GM18861 (cell line): ENCODE data around the gene TPRKB.
"Not testable (repeated sequence)": the region's sequence is repeated elsewhere in the genome, so short reads cannot be mapped to it uniquely, and the experiment has no call there.

Experiments
- ATAC-seq: cut with Tn5 transposase; IDR thresholded peaks from one replicate; pipeline ENCODE4 v1.9.1; 2021; ENCODE audit not compliant: unreplicated experiment

The TPRKB gene

DNA sequence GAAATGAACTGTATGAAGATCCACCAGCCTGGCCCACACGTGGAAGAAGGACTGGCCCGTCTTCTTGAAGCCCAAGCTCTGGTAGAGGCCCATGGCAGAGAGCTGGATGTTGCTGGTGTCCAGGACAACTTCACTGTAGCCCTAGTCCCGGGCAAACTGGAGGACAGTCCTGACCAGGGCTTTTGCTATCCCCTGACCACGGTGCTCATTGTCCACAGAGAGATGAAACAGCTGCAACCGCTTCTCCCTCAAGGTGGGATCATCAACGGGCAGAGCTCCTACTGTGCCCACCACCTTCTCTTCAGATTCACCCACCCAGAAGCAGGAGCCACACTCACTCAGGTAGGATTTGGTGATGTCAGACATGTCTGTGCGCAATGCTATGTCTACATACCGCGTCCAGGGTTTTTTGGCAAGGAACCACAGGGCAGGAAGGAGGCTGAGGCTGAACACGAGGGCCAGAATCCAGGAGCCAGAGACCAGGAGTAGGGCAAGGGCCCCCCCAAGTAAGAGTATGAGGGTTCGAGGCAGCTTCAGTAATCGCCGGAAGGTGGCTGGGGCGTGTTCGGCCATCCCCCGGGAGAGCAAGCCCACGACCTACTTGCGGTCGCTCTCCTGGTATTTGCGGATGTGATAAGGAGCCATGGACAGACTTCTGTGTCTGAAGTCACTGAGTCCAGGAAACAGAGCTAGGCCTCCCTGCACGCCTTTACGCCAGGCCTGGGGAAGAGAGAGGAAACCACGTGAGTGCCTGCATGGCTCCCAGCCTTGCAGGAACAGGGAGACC lies 36.3 kb downstream of the TPRKB start:
- no peak for ATAC-seq

GRCh38 chr2:73700131-73700611 lies 37.0 kb downstream of the TPRKB start:
- ATAC-seq = no peak

DNA sequence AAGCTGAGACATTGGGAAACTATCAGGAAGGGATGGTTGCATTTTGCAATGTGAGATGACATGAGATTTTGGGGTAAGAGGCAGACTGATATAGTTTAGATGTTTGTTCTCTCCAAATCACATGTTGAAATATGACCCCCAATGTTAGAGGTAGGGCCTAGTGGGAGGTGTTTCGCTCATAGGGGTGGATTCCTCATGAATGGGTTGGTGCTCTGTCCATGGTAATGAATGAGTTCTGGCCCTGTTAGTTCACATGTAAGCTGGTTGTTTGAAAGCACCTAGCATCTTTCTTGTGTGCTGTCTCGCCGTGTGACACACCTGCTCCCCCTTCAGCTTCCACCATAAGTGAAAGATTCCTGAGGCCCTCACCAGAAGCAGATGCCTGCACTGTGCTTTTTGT lies 37.7 kb downstream of the TPRKB start:
- no peak for ATAC-seq

- no peak for ATAC-seq
Measured at GRCh38 chr2:73698101-73698500, 39.0 kb downstream of the TPRKB start.

DNA sequence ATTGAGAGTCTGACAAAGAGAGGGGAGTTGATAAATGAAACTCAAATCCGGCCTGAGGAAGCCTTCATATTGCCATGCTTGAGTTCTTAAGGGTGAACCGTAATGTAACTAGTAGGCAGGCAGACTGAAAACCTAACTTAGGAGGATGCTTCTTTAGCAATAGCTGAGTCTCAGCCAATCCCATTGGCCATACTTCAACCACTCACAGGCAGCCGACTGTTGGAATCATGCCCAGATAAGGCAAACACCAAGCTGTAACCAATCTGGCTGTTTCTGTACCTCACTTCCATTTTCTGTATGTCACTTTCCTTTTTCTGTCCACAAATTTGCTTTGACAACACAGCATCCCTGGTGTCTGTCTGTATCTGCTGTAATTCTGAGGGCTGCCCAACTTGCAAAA lies 39.5 kb downstream of the TPRKB start:
- no peak for ATAC-seq

DNA sequence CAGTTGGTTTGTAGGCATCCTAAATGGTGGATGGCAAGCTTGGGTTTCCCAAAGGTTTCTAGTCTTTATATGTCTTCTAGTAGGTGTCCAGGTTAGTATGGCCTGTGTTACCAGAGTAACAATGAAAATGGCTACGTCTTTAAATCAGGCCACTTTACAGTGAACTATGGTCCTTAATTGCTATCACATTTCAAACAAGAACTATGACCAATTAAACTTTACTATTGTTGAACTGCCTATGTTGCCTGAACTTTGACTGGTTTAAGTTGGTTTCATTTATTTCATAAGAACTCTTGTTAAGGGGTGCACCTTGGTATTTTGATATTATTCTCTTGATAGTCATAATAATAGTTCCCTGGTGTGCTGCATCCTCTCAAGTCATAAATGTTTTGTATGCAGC lies 40.2 kb downstream of the TPRKB start:
- not testable (repeated sequence) for ATAC-seq

- not testable (repeated sequence) for ATAC-seq
Measured at GRCh38 chr2:73696521-73696920, 40.6 kb downstream of the TPRKB start.

GRCh38 chr2:73690372-73691088 lies 46.6 kb downstream of the TPRKB start:
- not testable (repeated sequence) for ATAC-seq

DNA sequence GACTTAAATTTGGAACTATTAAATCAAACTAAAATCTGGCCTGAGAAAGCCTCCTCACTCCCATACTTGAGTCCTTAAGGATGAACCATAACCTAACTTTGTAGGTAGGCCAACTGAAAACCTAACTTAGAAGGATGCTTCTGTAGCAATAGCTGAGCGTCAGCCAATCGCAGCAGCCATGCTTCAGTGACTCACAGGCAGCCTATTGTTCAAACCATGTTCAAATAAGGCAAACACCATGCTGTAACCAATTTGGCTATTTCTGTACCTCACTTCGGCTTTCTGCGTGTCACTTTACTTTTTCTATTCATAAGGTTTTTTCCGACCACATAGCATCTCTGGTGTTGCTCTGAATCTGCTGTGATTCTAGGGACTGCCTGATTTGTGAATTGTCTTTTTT lies 48.7 kb downstream of the TPRKB start:
- ATAC-seq = not testable (repeated sequence)

GRCh38 chr2:73685764-73686438 lies 51.2 kb downstream of the TPRKB start:
- ATAC-seq = no peak

DNA sequence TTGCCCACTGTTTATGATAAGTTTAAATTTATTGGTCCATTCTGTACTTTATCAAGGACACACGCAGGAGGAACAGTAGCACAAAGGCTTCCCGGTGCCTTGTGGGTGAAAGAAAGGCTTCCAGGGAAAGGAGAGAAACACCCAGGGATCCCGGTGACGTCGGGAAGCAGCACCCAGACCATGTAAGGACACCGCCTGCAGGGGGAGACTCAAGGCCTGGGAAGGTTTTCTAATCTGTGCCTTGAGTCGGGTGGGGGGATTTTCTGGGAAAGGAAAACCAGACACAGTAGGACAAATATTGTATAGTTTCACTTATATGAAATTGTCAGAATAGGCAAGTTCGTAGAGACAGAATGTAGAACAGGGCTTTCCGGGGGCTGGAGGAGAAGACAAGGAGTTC lies 52.2 kb downstream of the TPRKB start:
- ATAC-seq = not testable (repeated sequence)

GRCh38 chr2:73684325-73684724 lies 52.8 kb downstream of the TPRKB start:
- ATAC-seq = not testable (repeated sequence)

DNA sequence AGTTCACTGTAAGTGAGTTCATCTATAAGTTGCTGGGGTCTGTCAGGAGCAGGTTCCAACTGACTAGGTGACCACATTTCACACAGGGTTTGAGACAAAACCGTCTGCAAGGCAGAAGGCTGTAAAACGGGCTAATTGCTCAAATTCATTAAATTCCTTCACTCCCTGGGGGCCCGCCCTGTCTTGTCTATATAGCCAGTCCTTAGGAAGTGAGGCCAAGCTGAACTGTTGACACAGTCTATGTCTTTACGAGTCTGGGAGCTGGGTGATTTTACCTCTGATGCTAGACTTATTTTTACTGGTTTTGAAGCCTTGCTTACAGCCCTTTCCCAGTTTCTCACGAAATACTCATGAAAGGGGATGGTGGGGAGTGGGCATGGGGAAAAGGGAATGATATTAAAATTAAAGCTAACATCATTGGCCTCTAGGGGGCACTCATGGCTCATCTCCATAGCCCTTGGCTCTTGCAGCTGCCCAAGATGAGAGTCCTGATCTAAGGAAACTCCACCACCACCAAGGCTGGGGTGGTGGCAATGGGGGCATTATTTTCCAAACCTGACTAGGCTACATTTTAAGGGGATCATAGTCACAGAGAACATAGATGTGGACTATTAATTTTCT lies 57.1 kb downstream of the TPRKB start:
- not testable (repeated sequence) for ATAC-seq
